Peyer's patch (tissue), 4 donors: ENCODE results near the gene AICDA. TPM values are rescaled to one million over a fixed set of nuclear protein-coding genes. Genes with fewer than 3 reads are reported as not detected.

ENCODE experiments used
- DNase-seq, 3 donors: peaks; one replicate each; pipeline ENCODE4 v3.0.0-alpha.2; 2017 to 2019
- H3K27ac ChIP-seq, 4 donors: fragments of 200-600 bp; sonication (generic); one replicate each; pipeline ENCODE4 v1.5.1; 2016 to 2019
- H3K27me3 ChIP-seq, 2 donors: fragments of 200-600 bp; sonication (generic); one replicate each; pipeline ENCODE4 v1.5.1; 2019
- H3K36me3 ChIP-seq, 3 donors: fragments of 200-600 bp; sonication (generic); one replicate each; pipeline ENCODE4 v1.5.1; 2016 to 2019
- H3K4me1 ChIP-seq, 4 donors: fragments of 200-600 bp; sonication (generic); one replicate each; pipeline ENCODE4 v1.5.1; 2016 to 2019
- H3K4me3 ChIP-seq, 4 donors: fragments of 200-600 bp; sonication (generic); 1 replicate in 3 of 4; 2 replicates in 1 of 4; pipeline ENCODE4 v1.5.1; 2016 to 2019; ENCODE audit warnings: mild to moderate bottlenecking in 1 of 4
- H3K9me3 ChIP-seq, 4 donors: fragments of 200-600 bp; sonication (generic); one replicate each; pipeline ENCODE4 v1.5.1; 2016 to 2019; ENCODE audit warnings: mild to moderate bottlenecking in 1 of 4
- CTCF ChIP-seq, 6 experiments: fragments of 450-650 bp in 4 of 6; fragments of 200-600 bp in 2 of 6; sonication (generic) in 1 of 6; IDR thresholded peaks; one replicate each; pipeline ENCODE4 v1.5.1; 2017 to 2019; ENCODE audit warnings: antibody characterized with exemption in 6 of 6, mild to moderate bottlenecking in 3 of 6, moderate library complexity in 1 of 6
- POLR2A ChIP-seq, 2 donors: fragments of 450-650 bp; IDR thresholded peaks; one replicate each; pipeline ENCODE4 v1.5.1; 2017; ENCODE audit warnings: antibody characterized with exemption in 2 of 2, mild to moderate bottlenecking in 2 of 2, moderate library complexity in 2 of 2
- total RNA-seq, 4 donors: library from RNA; depleted of rRNA; stranded (reverse); fragments of >200 nt; gene quantifications; one replicate each; pipeline ENCODE4 v1.1.0, GENCODE V29; 2016

The AICDA gene
- 1 to 10 TPM in 3 of 4 donors, not detected in 1; 1.8 to 5.4 (median 1.9) TPM for total RNA-seq

GRCh38 chr12:8612629-8613028 lies at the start of gene AICDA:
AICDA (minus strand) TSS chr12:8612859; CDS start chr12:8612767, 92 bp downstream.
- no peak for DNase-seq
- H3K9me3 ChIP-seq, result no peaks in the 10 kb centered on the region

GRCh38 chr12:8661751-8662150 lies 49.1 kb upstream of the AICDA start:
- Histone ChIP-seq H3K4me3 (no peak overlapping the region), H3K27ac (no peak overlapping the region)

More at GRCh38 chr12:8612629-8613028, at the start of gene AICDA:
- Histone ChIP-seq H3K27me3 (no peaks in the 10 kb centered on the region), H3K4me1 (peaks cover 0 to 4% (median 0%) of the 10 kb centered on the region in 4 donors), H3K4me3 (no peak within 1 kb of the TSS), H3K27ac (no peak within 1 kb of the TSS), H3K36me3 (no peaks in the 10 kb centered on the region)
- TF ChIP-seq CTCF (IDR thresholded peaks at IDR 0.05) (no peak), POLR2A (IDR thresholded peaks at IDR 0.05) (no peak)

DNA sequence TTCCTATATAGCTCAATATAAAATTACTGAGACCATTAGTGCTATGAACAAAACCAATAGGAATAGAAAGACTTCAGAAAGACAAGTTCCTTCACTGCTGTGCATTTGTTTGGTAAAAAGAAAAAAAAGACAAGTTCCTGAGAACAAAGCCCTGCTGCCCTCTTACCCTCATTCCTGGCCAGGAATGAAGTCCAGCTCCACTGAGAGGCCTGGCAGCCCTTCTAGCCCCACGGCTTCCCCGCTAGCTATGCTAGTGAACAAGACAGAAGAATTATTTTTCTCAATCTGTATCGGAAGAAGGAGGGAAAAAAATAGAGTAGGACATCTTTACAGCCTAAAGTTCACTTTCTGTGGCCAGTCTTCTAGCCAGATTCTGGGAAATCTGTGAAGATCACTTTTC lies 48.4 kb upstream of the AICDA start:
- Histone ChIP-seq H3K9me3 (no peaks in the 10 kb centered on the region), H3K36me3 (no peaks in the 10 kb centered on the region), H3K27ac (no peak overlapping the region), H3K27me3 (no peaks in the 10 kb centered on the region), H3K4me1 (no peaks in the 10 kb centered on the region), H3K4me3 (no peak overlapping the region)
- no peak for DNase-seq
- no peak for TF ChIP-seq POLR2A (IDR thresholded peaks at IDR 0.05)
- no peak for TF ChIP-seq CTCF (IDR thresholded peaks at IDR 0.05)

More at GRCh38 chr12:8661751-8662150, 49.1 kb upstream of the AICDA start:
- no peak for DNase-seq
- H3K4me1 ChIP-seq, result no peaks in the 10 kb centered on the region
- H3K36me3 ChIP-seq, result no peaks in the 10 kb centered on the region
- no peaks in the 10 kb centered on the region for H3K27me3 ChIP-seq
- H3K9me3 ChIP-seq, result no peaks in the 10 kb centered on the region
- TF ChIP-seq POLR2A (IDR thresholded peaks at IDR 0.05) (no peak), CTCF (IDR thresholded peaks at IDR 0.05) (no peak)

DNA sequence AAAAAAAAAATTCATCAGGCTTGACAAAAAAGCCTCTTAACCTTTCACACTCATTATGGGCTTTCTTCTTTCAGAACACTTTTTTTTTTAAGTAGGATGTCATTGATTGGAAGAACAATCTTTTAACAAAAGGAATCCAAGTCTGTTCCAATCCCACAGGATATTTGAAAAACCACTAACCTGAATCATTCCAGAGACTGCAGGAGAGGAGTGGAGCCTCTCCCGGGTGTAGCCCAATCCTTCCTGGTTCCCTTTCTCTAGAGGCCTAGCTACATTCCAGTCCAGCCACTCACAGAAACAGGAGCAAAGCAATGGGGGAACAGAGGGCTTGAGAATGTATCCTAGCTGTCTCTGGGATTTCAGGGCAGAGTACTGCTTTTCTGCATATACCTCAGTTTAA lies 45.7 kb upstream of the AICDA start:
- H3K9me3 ChIP-seq, result no peaks in the 10 kb centered on the region
- H3K27me3 ChIP-seq, result no peaks in the 10 kb centered on the region
- H3K27ac ChIP-seq, result no peak overlapping the region
- H3K4me1 ChIP-seq, result no peaks in the 10 kb centered on the region
- H3K4me3 ChIP-seq, result no peak overlapping the region
- DNase-seq, result no peak
- no peak for TF ChIP-seq CTCF (IDR thresholded peaks at IDR 0.05)
- TF ChIP-seq POLR2A (IDR thresholded peaks at IDR 0.05), result no peak
- H3K36me3 ChIP-seq, result no peaks in the 10 kb centered on the region

- H3K36me3 ChIP-seq, result no peaks in the 10 kb centered on the region
- no peak overlapping the region for H3K4me3 ChIP-seq
- DNase-seq, result no peak
- H3K27ac ChIP-seq, result no peak overlapping the region
- H3K4me1 ChIP-seq, result no peaks in the 10 kb centered on the region
- TF ChIP-seq POLR2A (IDR thresholded peaks at IDR 0.05) (no peak), CTCF (IDR thresholded peaks at IDR 0.05) (no peak)
- no peaks in the 10 kb centered on the region for H3K9me3 ChIP-seq
- H3K27me3 ChIP-seq, result no peaks in the 10 kb centered on the region
Observed at GRCh38 chr12:8655421-8655820, 42.8 kb upstream of the AICDA start.
